Ascending aorta (tissue), 2 donors: ENCODE results near the gene PRPF38A. TPM values are rescaled to one million over a fixed set of nuclear protein-coding genes. Genes with fewer than 3 reads are reported as not detected.

Experiments used
- DNase-seq, 2 donors: peaks; one replicate each; pipeline ENCODE4 v3.0.0-alpha.2; 2019; ENCODE audit warnings: low spot score in 2 of 2
- H3K27ac ChIP-seq, 2 donors: fragments of 200-600 bp; sonication (generic); one replicate each; pipeline ENCODE4 v1.5.1; 2016 to 2017; ENCODE audit warnings: mild to moderate bottlenecking in 1 of 2
- H3K27me3 ChIP-seq: fragments of 200-600 bp; sonication (generic); one replicate; pipeline ENCODE4 v1.5.1; 2017
- H3K36me3 ChIP-seq, 2 donors: fragments of 200-600 bp; sonication (generic); one replicate each; pipeline ENCODE4 v1.5.1; 2016
- H3K4me1 ChIP-seq, 2 donors: fragments of 200-600 bp; sonication (generic); one replicate each; pipeline ENCODE4 v1.5.1; 2016 to 2017; ENCODE audit warnings: mild to moderate bottlenecking in 1 of 2
- H3K4me3 ChIP-seq, 2 donors: fragments of 200-600 bp; sonication (generic); one replicate each; pipeline ENCODE4 v1.5.1; 2016 to 2017; ENCODE audit warnings: mild to moderate bottlenecking in 1 of 2
- H3K9me3 ChIP-seq, 2 donors: fragments of 200-600 bp; sonication (generic); one replicate each; pipeline ENCODE4 v1.5.1; 2016
- intact Hi-C: fragments of 100-400 bp; cut with DNase I; formaldehyde crosslinking; loops from one replicate; pipeline ENCODE4 v1.15.1; 2023
- total RNA-seq: library from RNA; depleted of rRNA; stranded (reverse); fragments of >200 nt; gene quantifications from one replicate; pipeline ENCODE4 v1.1.0, GENCODE V29; 2016
- TF ChIP-seq, protein P1 (sequence below), 3 experiments: fragments of 200-600 bp in 2 of 3; fragments of 450-650 bp in 1 of 3; sonication (generic) in 2 of 3; IDR thresholded peaks; one replicate each; pipeline ENCODE4 v1.5.1; 2016 to 2019; ENCODE audit warnings: antibody characterized with exemption in 3 of 3, mild to moderate bottlenecking in 1 of 3, moderate library complexity in 1 of 3

PRPF38A gene
- total RNA-seq, 1 donor from 2014 or later, result 20.3 TPM

DNA sequence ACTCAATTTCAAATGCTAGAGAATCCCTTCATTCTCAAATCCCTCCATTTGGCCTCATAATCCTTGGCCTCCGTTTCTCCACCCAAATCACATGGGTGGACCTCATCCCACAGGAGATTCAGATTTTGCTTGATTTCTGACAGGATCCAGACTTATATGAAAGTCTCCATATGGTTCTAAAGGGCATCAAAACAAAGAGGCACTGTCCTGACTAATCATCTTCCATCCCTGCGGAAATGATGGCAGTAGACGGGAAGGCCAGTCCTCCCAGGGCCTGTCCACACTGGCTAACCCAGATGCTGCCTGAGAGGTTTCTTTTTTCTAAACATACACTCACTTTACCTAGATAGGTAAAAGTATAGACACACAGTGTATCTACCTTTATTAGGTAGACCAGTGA, 19.0 kb upstream of the PRPF38A start:
- H3K36me3 ChIP-seq, result no peaks in the 10 kb centered on the region
- no peak overlapping the region for H3K4me3 ChIP-seq
- DNase-seq, result no peak
- H3K9me3 ChIP-seq, result no peaks in the 10 kb centered on the region
- H3K27ac ChIP-seq, result no peak overlapping the region
- intact Hi-C loops, result no loop called here
- H3K27me3 ChIP-seq, result no peaks in the 10 kb centered on the region
- TF ChIP-seq, protein P1, sequence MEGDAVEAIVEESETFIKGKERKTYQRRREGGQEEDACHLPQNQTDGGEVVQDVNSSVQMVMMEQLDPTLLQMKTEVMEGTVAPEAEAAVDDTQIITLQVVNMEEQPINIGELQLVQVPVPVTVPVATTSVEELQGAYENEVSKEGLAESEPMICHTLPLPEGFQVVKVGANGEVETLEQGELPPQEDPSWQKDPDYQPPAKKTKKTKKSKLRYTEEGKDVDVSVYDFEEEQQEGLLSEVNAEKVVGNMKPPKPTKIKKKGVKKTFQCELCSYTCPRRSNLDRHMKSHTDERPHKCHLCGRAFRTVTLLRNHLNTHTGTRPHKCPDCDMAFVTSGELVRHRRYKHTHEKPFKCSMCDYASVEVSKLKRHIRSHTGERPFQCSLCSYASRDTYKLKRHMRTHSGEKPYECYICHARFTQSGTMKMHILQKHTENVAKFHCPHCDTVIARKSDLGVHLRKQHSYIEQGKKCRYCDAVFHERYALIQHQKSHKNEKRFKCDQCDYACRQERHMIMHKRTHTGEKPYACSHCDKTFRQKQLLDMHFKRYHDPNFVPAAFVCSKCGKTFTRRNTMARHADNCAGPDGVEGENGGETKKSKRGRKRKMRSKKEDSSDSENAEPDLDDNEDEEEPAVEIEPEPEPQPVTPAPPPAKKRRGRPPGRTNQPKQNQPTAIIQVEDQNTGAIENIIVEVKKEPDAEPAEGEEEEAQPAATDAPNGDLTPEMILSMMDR (IDR thresholded peaks at IDR 0.05), result no peak
- H3K4me1 ChIP-seq, result no peaks in the 10 kb centered on the region

DNA sequence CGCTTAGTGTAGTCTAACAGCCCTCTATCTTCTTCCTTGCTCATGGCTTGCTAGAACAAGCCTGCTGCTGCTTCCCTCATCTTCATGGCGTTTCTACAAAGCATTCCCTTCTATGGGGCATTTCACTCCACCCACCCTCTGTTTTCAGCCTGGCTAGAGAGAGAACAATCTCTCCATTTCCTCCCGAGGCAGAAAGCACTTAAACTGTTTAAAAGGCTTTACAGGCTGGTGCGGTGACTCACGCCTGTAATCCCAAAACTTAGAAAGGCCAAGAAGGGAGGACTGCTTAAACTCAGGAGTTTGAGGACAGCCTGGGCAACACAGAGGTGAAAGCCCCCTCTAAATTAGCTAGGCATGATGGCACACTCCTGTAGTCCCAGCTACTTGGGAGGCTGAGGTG, 17.9 kb upstream of the PRPF38A start:
- Histone ChIP-seq H3K9me3 (no peaks in the 10 kb centered on the region), H3K4me1 (no peaks in the 10 kb centered on the region), H3K4me3 (no peak overlapping the region), H3K27me3 (no peaks in the 10 kb centered on the region), H3K36me3 (no peaks in the 10 kb centered on the region), H3K27ac (no peak overlapping the region)
- TF ChIP-seq, protein P1 (IDR thresholded peaks at IDR 0.05), result no peak
- DNase-seq, result no peak
- intact Hi-C loops, result no loop called here

DNA sequence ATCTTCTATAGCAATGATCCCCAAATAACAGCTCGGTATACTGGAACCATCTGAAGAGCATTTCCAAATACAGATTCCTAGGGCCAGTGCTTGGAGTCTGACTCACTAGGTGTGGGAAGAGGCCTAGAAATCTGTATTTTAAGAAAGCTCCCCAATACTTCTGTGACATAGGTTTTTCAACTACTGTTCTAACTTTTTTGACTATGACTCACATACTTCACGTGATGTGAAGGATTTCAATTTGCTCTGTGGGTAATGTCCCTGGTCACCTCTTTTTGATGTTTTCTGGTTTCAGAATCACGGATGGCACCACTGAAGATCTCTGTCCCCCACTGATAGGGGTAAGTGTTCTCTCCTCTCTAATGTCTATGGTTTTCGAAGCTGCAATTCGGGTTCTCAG, 11.2 kb upstream of the PRPF38A start:
- Histone ChIP-seq H3K4me1 (no peaks in the 10 kb centered on the region), H3K4me3 (no peak overlapping the region), H3K36me3 (no peaks in the 10 kb centered on the region), H3K27me3 (no peaks in the 10 kb centered on the region), H3K9me3 (no peaks in the 10 kb centered on the region), H3K27ac (no peak overlapping the region)
- intact Hi-C loops, result no loop called here
- DNase-seq, result no peak
- TF ChIP-seq, protein P1 (IDR thresholded peaks at IDR 0.05), result no peak

DNA sequence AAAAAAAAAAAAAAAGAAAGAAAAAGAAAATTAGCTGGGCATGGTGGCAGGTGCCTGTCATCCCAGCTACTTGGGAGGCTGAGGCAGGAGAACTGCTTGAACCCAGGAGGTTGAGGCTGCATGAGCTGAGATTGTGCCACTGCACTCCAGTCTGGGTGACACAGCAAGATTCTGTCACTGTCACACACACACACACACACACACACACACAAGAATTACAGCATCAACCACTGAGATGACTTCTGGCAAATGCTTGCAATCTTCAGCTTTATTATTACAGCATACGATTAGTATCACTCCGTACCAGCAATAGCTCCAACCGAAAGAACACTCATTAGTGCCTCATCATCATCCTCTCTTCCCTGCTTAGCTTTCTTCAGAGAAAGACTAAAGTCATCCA, 4.8 kb upstream of the PRPF38A start:
- H3K9me3 ChIP-seq, result no peaks in the 10 kb centered on the region
- H3K4me3 ChIP-seq, result no peak overlapping the region
- TF ChIP-seq, protein P1 (IDR thresholded peaks at IDR 0.05), result no peak
- H3K36me3 ChIP-seq, result no peaks in the 10 kb centered on the region
- peaks cover 3 to 4% of the 10 kb centered on the region in 2 donors for H3K4me1 ChIP-seq
- H3K27ac ChIP-seq, result no peak overlapping the region
- H3K27me3 ChIP-seq, result no peaks in the 10 kb centered on the region
- intact Hi-C loops, result loop anchor here (5.0 to 10.0 kb wide), 4 partner anchors 255 to 525 kb away; partner anchors contain the start of genes BTF3L4, COA7, ECHDC2 and SCP2
- no peak for DNase-seq

DNA sequence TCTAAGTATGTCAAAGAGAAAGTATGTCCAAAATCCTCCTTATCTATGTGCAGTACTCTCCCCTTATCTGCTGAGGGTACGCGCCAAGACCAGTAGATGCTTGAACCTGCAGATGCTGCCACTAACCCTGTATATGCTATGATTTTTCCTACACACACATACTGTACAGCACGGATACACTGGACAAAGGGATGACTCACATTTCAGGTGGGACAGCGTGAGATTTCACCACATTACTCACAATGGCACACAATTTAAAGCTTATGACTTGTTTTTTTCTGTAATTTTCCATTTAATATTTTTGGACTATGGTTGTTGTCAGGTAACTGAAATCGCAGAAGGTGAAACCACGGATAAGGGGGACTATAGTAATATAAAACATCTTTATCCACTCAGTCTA, 4.3 kb upstream of the PRPF38A start:
- no peaks in the 10 kb centered on the region for H3K9me3 ChIP-seq
- no peaks in the 10 kb centered on the region for H3K27me3 ChIP-seq
- H3K4me1 ChIP-seq, result peaks cover 3 to 6% of the 10 kb centered on the region in 2 donors
- no peak overlapping the region for H3K27ac ChIP-seq
- TF ChIP-seq, protein P1 (IDR thresholded peaks at IDR 0.05), result no peak
- no peak for DNase-seq
- intact Hi-C loops, result loop anchor here (5.0 to 10.0 kb wide), 4 partner anchors 255 to 525 kb away; partner anchors contain the start of genes BTF3L4, COA7, ECHDC2 and SCP2
- no peak overlapping the region for H3K4me3 ChIP-seq
- no peaks in the 10 kb centered on the region for H3K36me3 ChIP-seq

DNA sequence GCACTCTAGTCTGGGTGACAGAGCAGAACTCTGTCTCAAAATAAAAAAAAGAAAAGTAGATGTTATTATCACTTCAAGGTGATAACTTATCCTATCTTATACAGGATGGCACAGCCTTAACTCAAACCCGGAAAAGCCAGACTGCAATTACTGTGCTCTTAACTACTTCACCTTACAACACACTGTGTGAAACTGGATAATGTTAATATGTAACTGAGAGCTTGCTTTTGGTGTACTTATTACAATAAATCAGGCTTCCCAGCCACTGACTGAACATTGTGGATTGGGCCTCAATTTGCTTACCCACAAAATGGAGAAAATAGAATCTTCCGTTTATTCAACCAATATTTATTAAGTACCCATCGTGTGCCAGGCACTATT, 1.6 kb upstream of the PRPF38A start:
- TF ChIP-seq, protein P1 (IDR thresholded peaks at IDR 0.05), result no peak

More for the DNA sequence above, 1.6 kb upstream of the PRPF38A start:
- Histone ChIP-seq H3K9me3 (no peaks in the 10 kb centered on the region), H3K4me1 (peaks cover 10 to 15% of the 10 kb centered on the region in 2 donors), H3K36me3 (peaks cover 3 to 10% of the 10 kb centered on the region in 2 donors), H3K27ac (no peak overlapping the region), H3K27me3 (no peaks in the 10 kb centered on the region), H3K4me3 (no peak overlapping the region)
- DNase-seq, result no peak
- intact Hi-C loops, result loop anchor here (5.0 to 10.0 kb wide), 4 partner anchors 258 to 522 kb away; partner anchors contain the start of genes BTF3L4, COA7, ECHDC2 and SCP2
